Measurements from ENCODE around the gene KRT38.
A peak's percentile ranks its signal among the peaks of the same experiment; 100 is the strongest.

KRT38 gene

DNA sequence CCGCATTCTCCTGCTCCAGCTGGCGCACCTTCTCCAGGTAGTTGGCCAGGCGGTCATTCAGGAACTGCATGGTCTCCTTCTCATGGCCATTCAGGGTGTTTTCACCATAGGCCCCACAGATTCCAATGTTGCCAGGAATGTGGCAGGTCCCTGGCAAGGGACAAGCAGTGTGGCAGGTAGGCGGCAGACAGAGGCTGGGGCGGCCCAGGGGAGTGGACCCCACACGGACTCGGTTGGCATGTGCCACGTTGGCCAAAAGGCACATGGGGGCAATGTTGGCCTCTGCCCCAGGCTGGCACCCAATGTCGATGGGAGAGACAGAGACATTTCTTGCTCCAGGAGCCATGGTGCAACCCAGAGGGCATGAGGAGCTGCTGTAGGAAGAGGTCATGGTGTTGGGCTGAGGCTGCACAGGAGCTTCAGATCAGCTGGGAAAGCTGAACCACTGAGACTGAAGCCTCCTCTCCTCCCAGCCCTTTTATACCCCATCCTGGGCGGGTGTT, at the start of gene KRT38:
Gene KRT38 (minus strand): TSS at position 453 of the 503 bp plus-strand sequence. CDS start 62 bp downstream, at position 391.
- H3K9me3 ChIP-seq (ENCODE audit: insufficient read depth, low read length, severe bottlenecking), result no peaks in the 10 kb centered on the region
- peaks cover 22% of the 10 kb centered on the region for H3K27me3 ChIP-seq (ENCODE audit: insufficient read depth, low read length, poor library complexity)
- H4K20me1 ChIP-seq (ENCODE audit: insufficient read depth, low read length), result no peaks in the 10 kb centered on the region; the same call in 1 of the 2 replicates
- no peak for ATAC-seq (ENCODE audit: insufficient read depth, low read depth)
- no peak within 1 kb of the TSS for H2AFZ ChIP-seq (ENCODE audit: low read depth, low read length)
- H3K36me3 ChIP-seq (ENCODE audit: insufficient read depth, low read length), result no peaks in the 10 kb centered on the region
- H3K4me1 ChIP-seq (ENCODE audit: insufficient read depth, low read length), result no peaks in the 10 kb centered on the region
- H3K9ac ChIP-seq (ENCODE audit: low read depth, low read length), result no peak within 1 kb of the TSS
- no peak for DNase-seq
- no peaks in the 10 kb centered on the region for H3K79me2 ChIP-seq (ENCODE audit: insufficient read depth, low read length)
- no peak within 1 kb of the TSS for H3K4me3 ChIP-seq (ENCODE audit: low read depth in 1 of 2, low read length in 2 of 2)
- no peak within 1 kb of the TSS for H3K27ac ChIP-seq (ENCODE audit: low read length)
- no peak within 1 kb of the TSS for H3K4me2 ChIP-seq (ENCODE audit: insufficient read depth, low read length)
- TF ChIP-seq, protein P1, sequence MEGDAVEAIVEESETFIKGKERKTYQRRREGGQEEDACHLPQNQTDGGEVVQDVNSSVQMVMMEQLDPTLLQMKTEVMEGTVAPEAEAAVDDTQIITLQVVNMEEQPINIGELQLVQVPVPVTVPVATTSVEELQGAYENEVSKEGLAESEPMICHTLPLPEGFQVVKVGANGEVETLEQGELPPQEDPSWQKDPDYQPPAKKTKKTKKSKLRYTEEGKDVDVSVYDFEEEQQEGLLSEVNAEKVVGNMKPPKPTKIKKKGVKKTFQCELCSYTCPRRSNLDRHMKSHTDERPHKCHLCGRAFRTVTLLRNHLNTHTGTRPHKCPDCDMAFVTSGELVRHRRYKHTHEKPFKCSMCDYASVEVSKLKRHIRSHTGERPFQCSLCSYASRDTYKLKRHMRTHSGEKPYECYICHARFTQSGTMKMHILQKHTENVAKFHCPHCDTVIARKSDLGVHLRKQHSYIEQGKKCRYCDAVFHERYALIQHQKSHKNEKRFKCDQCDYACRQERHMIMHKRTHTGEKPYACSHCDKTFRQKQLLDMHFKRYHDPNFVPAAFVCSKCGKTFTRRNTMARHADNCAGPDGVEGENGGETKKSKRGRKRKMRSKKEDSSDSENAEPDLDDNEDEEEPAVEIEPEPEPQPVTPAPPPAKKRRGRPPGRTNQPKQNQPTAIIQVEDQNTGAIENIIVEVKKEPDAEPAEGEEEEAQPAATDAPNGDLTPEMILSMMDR (IDR thresholded peaks at IDR 0.05; ENCODE audit: borderline replicate concordance, extremely low read depth, low read length, poor library complexity, severe bottlenecking), result no peak
- TF ChIP-seq EZH2 (IDR thresholded peaks at IDR 0.05; ENCODE audit: borderline replicate concordance, low read depth, low read length, severe bottlenecking), result no peak

DNA sequence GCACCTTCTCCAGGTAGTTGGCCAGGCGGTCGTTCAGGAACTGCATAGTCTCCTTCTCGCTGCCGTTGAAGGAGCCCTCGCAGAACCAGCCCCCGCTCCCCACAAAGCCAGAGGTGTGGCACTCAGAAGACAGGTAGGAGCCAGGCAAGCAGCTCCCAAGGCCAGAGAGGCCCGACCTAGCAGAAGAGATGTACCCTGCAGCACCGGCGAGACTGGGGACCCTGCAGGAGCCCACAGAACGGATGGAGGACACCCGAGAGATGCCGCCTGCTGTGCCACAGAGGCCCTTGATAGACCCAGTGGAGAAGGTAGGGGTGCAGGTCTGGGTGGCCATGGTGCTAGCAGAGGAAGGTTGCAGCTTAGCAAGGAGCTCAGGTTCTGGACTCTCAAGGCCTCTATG, 48.7 kb upstream of the KRT38 start, which contains the start of gene KRT36:
Gene KRT36 (minus strand): TSS at position 380 of the 400 bp plus-strand sequence. CDS start 46 bp downstream, at position 334.
- ATAC-seq (ENCODE audit: insufficient read depth, low read depth) (no peak), DNase-seq (no peak)
- no peak within 1 kb of the TSS for H3K4me2 ChIP-seq (ENCODE audit: insufficient read depth, low read length)
- H3K9ac ChIP-seq (ENCODE audit: low read depth, low read length), result no peak within 1 kb of the TSS
- TF ChIP-seq, protein P1 (IDR thresholded peaks at IDR 0.05; ENCODE audit: borderline replicate concordance, extremely low read depth, low read length, poor library complexity, severe bottlenecking), result no peak
- TF ChIP-seq EZH2 (IDR thresholded peaks at IDR 0.05; ENCODE audit: borderline replicate concordance, low read depth, low read length, severe bottlenecking), result no peak
- H3K27ac ChIP-seq (ENCODE audit: low read length), result no peak within 1 kb of the TSS
- H3K4me3 ChIP-seq (ENCODE audit: low read depth in 1 of 2, low read length in 2 of 2), result no peak within 1 kb of the TSS
- peaks cover 16% of the 10 kb centered on the region for H3K27me3 ChIP-seq (ENCODE audit: insufficient read depth, low read length, poor library complexity)
- no peaks in the 10 kb centered on the region for H3K9me3 ChIP-seq (ENCODE audit: insufficient read depth, low read length, severe bottlenecking)
- no peaks in the 10 kb centered on the region for H3K4me1 ChIP-seq (ENCODE audit: insufficient read depth, low read length)
- H4K20me1 ChIP-seq (ENCODE audit: insufficient read depth, low read length), result no peaks in the 10 kb centered on the region
- no peak within 1 kb of the TSS for H2AFZ ChIP-seq (ENCODE audit: low read depth, low read length)
- H3K79me2 ChIP-seq (ENCODE audit: insufficient read depth, low read length), result no peaks in the 10 kb centered on the region
- H3K36me3 ChIP-seq (ENCODE audit: insufficient read depth, low read length), result no peaks in the 10 kb centered on the region

DNA sequence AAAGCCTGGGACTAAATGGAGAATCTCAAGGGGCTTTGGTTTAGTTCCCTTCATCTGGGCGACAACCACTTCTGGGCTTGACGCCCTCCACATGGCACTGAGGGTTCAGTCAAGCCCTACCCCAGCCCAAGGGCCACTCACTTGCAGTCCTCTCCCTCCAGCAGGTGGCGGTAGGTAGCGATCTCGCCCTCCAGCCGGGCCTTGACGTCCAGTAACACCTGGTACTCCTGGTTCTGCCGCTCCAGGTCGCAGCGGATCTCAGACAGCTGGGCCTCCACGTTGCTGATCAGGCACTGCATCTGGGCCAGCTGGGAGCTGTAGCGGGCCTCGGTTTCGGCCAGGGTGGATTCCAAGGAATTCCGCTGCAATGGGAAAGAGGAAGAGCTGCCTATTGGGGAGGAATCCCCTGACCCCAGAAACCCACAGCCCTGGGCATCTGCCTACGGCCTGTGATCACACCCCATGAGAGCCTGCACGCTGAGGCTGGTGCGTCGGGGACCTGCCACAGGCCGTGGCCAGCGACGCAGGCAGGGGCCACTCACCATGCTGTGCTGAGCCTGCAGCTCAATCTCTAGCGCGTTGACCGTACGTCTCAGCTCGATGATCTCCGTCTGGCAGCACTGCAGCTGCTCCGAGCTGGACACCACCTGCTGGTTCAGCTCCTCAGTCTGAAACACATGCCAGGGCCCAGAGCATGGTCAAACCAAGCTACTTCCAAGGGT, 46.2 kb upstream of the KRT38 start:
- Histone ChIP-seq H3K27me3 (ENCODE audit: insufficient read depth, low read length, poor library complexity) (peaks cover 15% of the 10 kb centered on the region), H3K36me3 (ENCODE audit: insufficient read depth, low read length) (no peaks in the 10 kb centered on the region), H3K79me2 (ENCODE audit: insufficient read depth, low read length) (no peaks in the 10 kb centered on the region), H3K9ac (ENCODE audit: low read depth, low read length) (no peak overlapping the region), H3K27ac (ENCODE audit: low read length) (no peak overlapping the region), H3K4me2 (ENCODE audit: insufficient read depth, low read length) (no peak overlapping the region), H3K9me3 (ENCODE audit: insufficient read depth, low read length, severe bottlenecking) (no peaks in the 10 kb centered on the region), H4K20me1 (ENCODE audit: insufficient read depth, low read length) (0 out of 2 replicates have a peak, but pooled peaks cover 3% of the 10 kb centered on the region), H2AFZ (ENCODE audit: low read depth, low read length) (no peak overlapping the region), H3K4me3 (ENCODE audit: low read depth in 1 of 2, low read length in 2 of 2) (no peak overlapping the region), H3K4me1 (ENCODE audit: insufficient read depth, low read length) (no peaks in the 10 kb centered on the region)
- no peak for ATAC-seq (ENCODE audit: insufficient read depth, low read depth)
- no peak for TF ChIP-seq EZH2 (IDR thresholded peaks at IDR 0.05; ENCODE audit: borderline replicate concordance, low read depth, low read length, severe bottlenecking)
- TF ChIP-seq, protein P1 (IDR thresholded peaks at IDR 0.05; ENCODE audit: borderline replicate concordance, extremely low read depth, low read length, poor library complexity, severe bottlenecking), result peak; percentile 54
- DNase-seq, result peak; percentile 7

All from DND-41 (cell line).